Measurements from ENCODE around the gene NCKAP5L.
A peak's percentile ranks its signal among the peaks of the same experiment; 100 is the strongest.

NCKAP5L gene

DNA sequence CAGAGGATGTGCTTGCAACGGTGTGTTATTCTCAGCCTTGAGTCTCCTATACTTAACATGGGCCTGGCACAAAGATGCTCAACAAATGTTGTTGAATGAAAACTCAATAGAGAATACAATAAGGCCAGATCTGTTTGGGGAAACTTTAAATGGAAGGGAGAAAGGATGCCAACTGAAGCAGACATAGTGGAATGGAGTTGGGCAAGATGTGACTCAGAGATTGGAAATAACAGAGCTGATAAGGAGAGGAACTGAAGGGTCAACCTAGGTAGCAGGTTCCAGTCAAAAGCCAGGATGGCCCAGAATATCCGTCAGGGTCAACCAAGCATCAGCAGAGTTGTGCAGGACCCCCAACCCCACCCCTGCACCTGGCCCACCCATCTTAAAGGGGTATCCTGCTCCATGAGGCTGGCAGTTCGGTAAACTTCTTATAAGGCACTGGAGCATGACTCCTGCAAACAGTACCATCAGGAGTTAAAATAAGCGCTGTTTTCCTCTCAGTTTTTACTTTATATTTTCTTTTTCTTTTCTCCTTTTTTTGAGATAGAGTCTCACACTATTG, 15.7 kb upstream of the NCKAP5L start:
- H3K9me3 ChIP-seq (ENCODE audit: control insufficient read depth, insufficient read depth, low read length): no peaks in the 10 kb centered on the region
- peaks cover 34% of the 10 kb centered on the region for H3K4me1 ChIP-seq (ENCODE audit: control insufficient read depth, low read length)
- no peak overlapping the region for H3K27ac ChIP-seq (ENCODE audit: low read depth, low read length)
- peaks cover 4% of the 10 kb centered on the region; the same call in 1 of the 2 replicates for H3K27me3 ChIP-seq (ENCODE audit: control insufficient read depth, low read length)
- H3K79me2 ChIP-seq (ENCODE audit: control insufficient read depth, low read length): peaks cover 12% of the 10 kb centered on the region
- no peak for TF ChIP-seq EZH2phosphoT487 (IDR thresholded peaks at IDR 0.05; ENCODE audit: borderline replicate concordance, low read length)
- TF ChIP-seq, protein P1, sequence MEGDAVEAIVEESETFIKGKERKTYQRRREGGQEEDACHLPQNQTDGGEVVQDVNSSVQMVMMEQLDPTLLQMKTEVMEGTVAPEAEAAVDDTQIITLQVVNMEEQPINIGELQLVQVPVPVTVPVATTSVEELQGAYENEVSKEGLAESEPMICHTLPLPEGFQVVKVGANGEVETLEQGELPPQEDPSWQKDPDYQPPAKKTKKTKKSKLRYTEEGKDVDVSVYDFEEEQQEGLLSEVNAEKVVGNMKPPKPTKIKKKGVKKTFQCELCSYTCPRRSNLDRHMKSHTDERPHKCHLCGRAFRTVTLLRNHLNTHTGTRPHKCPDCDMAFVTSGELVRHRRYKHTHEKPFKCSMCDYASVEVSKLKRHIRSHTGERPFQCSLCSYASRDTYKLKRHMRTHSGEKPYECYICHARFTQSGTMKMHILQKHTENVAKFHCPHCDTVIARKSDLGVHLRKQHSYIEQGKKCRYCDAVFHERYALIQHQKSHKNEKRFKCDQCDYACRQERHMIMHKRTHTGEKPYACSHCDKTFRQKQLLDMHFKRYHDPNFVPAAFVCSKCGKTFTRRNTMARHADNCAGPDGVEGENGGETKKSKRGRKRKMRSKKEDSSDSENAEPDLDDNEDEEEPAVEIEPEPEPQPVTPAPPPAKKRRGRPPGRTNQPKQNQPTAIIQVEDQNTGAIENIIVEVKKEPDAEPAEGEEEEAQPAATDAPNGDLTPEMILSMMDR (IDR thresholded peaks at IDR 0.05; ENCODE audit: low read depth, low read length, poor library complexity, severe bottlenecking): no peak
- peaks cover 26% of the 10 kb centered on the region for H3F3A ChIP-seq (ENCODE audit: control insufficient read depth, insufficient read depth)
- peak overlapping the region; percentile 85 for H3K4me2 ChIP-seq (ENCODE audit: low read length)
- H4K20me1 ChIP-seq (ENCODE audit: control insufficient read depth, insufficient read depth, low read depth, low read length): no peaks in the 10 kb centered on the region
- H3K9me2 ChIP-seq (replicated peaks; ENCODE audit: control insufficient read depth, low read length): no peaks in the 10 kb centered on the region
- H3K36me3 ChIP-seq (ENCODE audit: control insufficient read depth, low read length): peaks cover 8% of the 10 kb centered on the region
- H3K4me3 ChIP-seq (ENCODE audit: low read length): peak overlapping the region; percentile 91

DNA sequence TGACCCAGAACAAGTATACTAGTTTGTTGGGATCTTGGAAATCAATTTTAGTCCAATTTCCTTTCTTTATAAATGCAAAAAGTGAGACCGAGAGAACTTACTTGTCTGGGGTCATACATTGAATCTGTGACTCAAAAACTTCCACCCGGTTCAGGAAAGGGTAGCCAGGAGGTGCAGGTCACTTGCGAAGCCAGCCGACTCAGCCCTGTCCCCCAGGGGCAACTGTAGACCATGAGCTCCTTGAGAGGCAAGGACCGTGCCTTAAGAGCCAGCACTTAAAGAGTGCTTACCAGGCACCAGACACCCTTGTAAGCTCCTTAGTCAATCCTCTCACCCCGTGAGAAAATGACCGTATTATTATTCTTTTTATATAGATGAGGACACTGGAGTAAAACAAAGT, 15.2 kb upstream of the NCKAP5L start:
- H3K4me1 ChIP-seq (ENCODE audit: control insufficient read depth, low read length): peaks cover 34% of the 10 kb centered on the region
- no peaks in the 10 kb centered on the region for H3K9me3 ChIP-seq (ENCODE audit: control insufficient read depth, insufficient read depth, low read length)
- H3K4me3 ChIP-seq (ENCODE audit: low read length): peak overlapping the region; percentile 91
- peaks cover 26% of the 10 kb centered on the region for H3F3A ChIP-seq (ENCODE audit: control insufficient read depth, insufficient read depth)
- no peaks in the 10 kb centered on the region for H3K9me2 ChIP-seq (replicated peaks; ENCODE audit: control insufficient read depth, low read length)
- TF ChIP-seq, protein P1 (IDR thresholded peaks at IDR 0.05; ENCODE audit: low read depth, low read length, poor library complexity, severe bottlenecking): no peak
- TF ChIP-seq EZH2phosphoT487 (IDR thresholded peaks at IDR 0.05; ENCODE audit: borderline replicate concordance, low read length): no peak
- peaks cover 12% of the 10 kb centered on the region for H3K79me2 ChIP-seq (ENCODE audit: control insufficient read depth, low read length)
- H3K4me2 ChIP-seq (ENCODE audit: low read length): peak overlapping the region; percentile 85
- peak overlapping the region; percentile 72 for H3K27ac ChIP-seq (ENCODE audit: low read depth, low read length)
- no peaks in the 10 kb centered on the region for H3K27me3 ChIP-seq (ENCODE audit: control insufficient read depth, low read length)
- H4K20me1 ChIP-seq (ENCODE audit: control insufficient read depth, insufficient read depth, low read depth, low read length): no peaks in the 10 kb centered on the region
- peaks cover 10% of the 10 kb centered on the region for H3K36me3 ChIP-seq (ENCODE audit: control insufficient read depth, low read length)

DNA sequence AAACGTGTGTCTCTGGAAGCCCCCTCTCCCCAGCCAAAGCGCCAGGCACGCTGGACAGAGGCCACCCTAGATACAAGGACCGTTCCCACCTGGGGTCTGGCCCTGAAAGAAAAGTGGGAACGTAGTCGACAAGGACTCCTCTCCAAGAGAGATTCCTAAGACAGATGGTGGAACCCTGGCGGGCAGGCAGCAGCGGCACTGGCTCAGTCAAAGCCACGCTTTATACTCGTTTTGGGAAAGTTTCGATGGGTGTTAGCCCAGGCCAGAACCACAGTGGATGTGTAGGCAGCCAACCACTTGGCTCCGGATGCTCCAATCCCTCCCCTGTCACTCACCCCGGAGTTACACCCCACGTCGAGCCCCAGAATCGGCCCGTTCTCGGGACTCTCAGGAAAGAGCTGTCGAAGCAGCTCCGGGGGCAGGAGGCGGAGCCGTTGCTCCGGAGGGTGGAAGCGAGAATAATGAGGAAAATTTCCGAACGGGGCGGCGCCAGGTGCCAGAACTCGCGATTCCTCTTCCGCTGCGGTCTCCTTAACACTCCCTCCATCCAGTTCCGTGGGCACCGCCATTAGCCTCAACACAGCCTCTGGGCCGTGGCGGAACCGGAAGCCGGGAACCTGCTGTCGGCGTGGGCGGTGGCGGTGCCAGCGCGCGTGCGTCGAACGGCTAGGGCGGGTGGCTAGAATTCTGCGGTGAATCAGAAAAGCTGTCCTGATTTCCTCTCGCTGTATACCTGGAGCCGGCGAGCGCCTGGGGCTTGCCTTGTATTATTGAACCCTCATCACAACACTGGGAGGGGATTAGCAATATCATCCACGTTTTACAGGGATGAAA, 14.5 kb upstream of the NCKAP5L start, which contains the start of gene BCDIN3D:
Gene BCDIN3D (minus strand): TSS at position 588 of the 834 bp plus-strand sequence. CDS start 19 bp downstream, at position 569.
- TF ChIP-seq EZH2phosphoT487 (IDR thresholded peaks at IDR 0.05; ENCODE audit: borderline replicate concordance, low read length): no peak
- TF ChIP-seq, protein P1 (IDR thresholded peaks at IDR 0.05; ENCODE audit: low read depth, low read length, poor library complexity, severe bottlenecking): no peak
- Histone ChIP-seq H3K27me3 (ENCODE audit: control insufficient read depth, low read length) (no peaks in the 10 kb centered on the region), H3K79me2 (ENCODE audit: control insufficient read depth, low read length) (peaks cover 12% of the 10 kb centered on the region), H3K4me1 (ENCODE audit: control insufficient read depth, low read length) (peaks cover 34% of the 10 kb centered on the region), H3K27ac (ENCODE audit: low read depth, low read length) (peak within 1 kb of the TSS; percentile 72), H3K9me2 (replicated peaks; ENCODE audit: control insufficient read depth, low read length) (no peaks in the 10 kb centered on the region), H3K9me3 (ENCODE audit: control insufficient read depth, insufficient read depth, low read length) (no peaks in the 10 kb centered on the region), H3K4me2 (ENCODE audit: low read length) (peak within 1 kb of the TSS; percentile 85), H3F3A (ENCODE audit: control insufficient read depth, insufficient read depth) (peaks cover 26% of the 10 kb centered on the region), H4K20me1 (ENCODE audit: control insufficient read depth, insufficient read depth, low read depth, low read length) (no peaks in the 10 kb centered on the region), H3K36me3 (ENCODE audit: control insufficient read depth, low read length) (peaks cover 16% of the 10 kb centered on the region), H3K4me3 (ENCODE audit: low read length) (peak within 1 kb of the TSS; percentile 91)
